Stimulated activated CD8-positive, alpha-beta memory T cell treated with anti-CD3 and anti-CD28 coated beads, Interleukin-4, amount 100 ng/mL, for 4 hours (primary cell): Measurements from ENCODE around the gene PARP11.

Experiments used
- DNase-seq, 2 donors: peaks; one replicate each; pipeline ENCODE4 v3.0.0-alpha.2; 2020; ENCODE audit warnings: low read depth in 2 of 2, low spot score in 1 of 2

The PARP11 gene

GRCh38 chr12:3872800-3873636 is at the start of gene PARP11:
PARP11 (minus strand) TSS chr12:3873399; CDS start chr12:3873229, 170 bp downstream.
- peak; percentile 95 for DNase-seq

- DNase-seq: no peak
These were observed 48.8 kb upstream of the PARP11 start for GRCh38 chr12:3922033-3922432.

- DNase-seq: no peak
These were observed 48.3 kb upstream of the PARP11 start for GRCh38 chr12:3921526-3921925.

- no peak for DNase-seq
These were observed 47.9 kb upstream of the PARP11 start for GRCh38 chr12:3921151-3921471.

GRCh38 chr12:3920351-3921150 is 47.4 kb upstream of the PARP11 start:
- DNase-seq: no peak

- no peak for DNase-seq
These were observed 40.1 kb upstream of the PARP11 start for GRCh38 chr12:3913278-3913677.

GRCh38 chr12:3912863-3913262 is 39.7 kb upstream of the PARP11 start:
- no peak for DNase-seq

GRCh38 chr12:3911409-3911808 is 38.2 kb upstream of the PARP11 start:
- DNase-seq: no peak

GRCh38 chr12:3905664-3906063 is 32.5 kb upstream of the PARP11 start:
- no peak for DNase-seq

- DNase-seq: no peak
These were observed 31.8 kb upstream of the PARP11 start for GRCh38 chr12:3904999-3905398.

- no peak for DNase-seq
These were observed 29.7 kb upstream of the PARP11 start for GRCh38 chr12:3902921-3903320.

GRCh38 chr12:3901116-3901515 is 27.9 kb upstream of the PARP11 start:
- no peak for DNase-seq

GRCh38 chr12:3898756-3899155 is 25.6 kb upstream of the PARP11 start:
- no peak for DNase-seq

- no peak for DNase-seq
These were observed 24.3 kb upstream of the PARP11 start for GRCh38 chr12:3897371-3897971.

- no peak for DNase-seq
These were observed 23.7 kb upstream of the PARP11 start for GRCh38 chr12:3896801-3897351.

GRCh38 chr12:3896356-3896755 is 23.2 kb upstream of the PARP11 start:
- DNase-seq: no peak

- no peak for DNase-seq
These were observed 19.4 kb upstream of the PARP11 start for GRCh38 chr12:3892631-3893030.

GRCh38 chr12:3891201-3891600 is 18.0 kb upstream of the PARP11 start:
- no peak for DNase-seq

GRCh38 chr12:3888659-3889058 is 15.5 kb upstream of the PARP11 start:
- no peak for DNase-seq

GRCh38 chr12:3885277-3886094 is 12.3 kb upstream of the PARP11 start:
- no peak for DNase-seq

GRCh38 chr12:3884671-3885070 is 11.5 kb upstream of the PARP11 start:
- DNase-seq: no peak
